ENCODE measurements around the gene DESI2.

Gene DESI2

GRCh38 chr1:244614879-244615278 is 38.0 kb upstream of the DESI2 start:
- ATAC-seq = no peak
- TF ChIP-seq ESRRG (CRISPR knock-in tag; IDR thresholded peaks at IDR 0.05) = no peak

- no peak for TF ChIP-seq CREB5 (CRISPR knock-in tag; IDR thresholded peaks at IDR 0.05; ENCODE audit: low read depth)
- TF ChIP-seq ZC3H10 (CRISPR knock-in tag; IDR thresholded peaks at IDR 0.05) = no peak
- no peak for TF ChIP-seq ZFP3 (CRISPR knock-in tag; IDR thresholded peaks at IDR 0.05)
- no peak for TF ChIP-seq RARB (CRISPR knock-in tag; IDR thresholded peaks at IDR 0.05)
- TF ChIP-seq POU6F1 (CRISPR knock-in tag; IDR thresholded peaks at IDR 0.05; ENCODE audit: borderline replicate concordance, low read depth) = no peak
- ATAC-seq = no peak
Observed at GRCh38 chr1:244615301-244615700, 37.6 kb upstream of the DESI2 start.

- TF ChIP-seq TCF4 (CRISPR knock-in tag; IDR thresholded peaks at IDR 0.05; ENCODE audit: borderline replicate concordance) (no peak), ZC3H10 (CRISPR knock-in tag; IDR thresholded peaks at IDR 0.05) (no peak), SNAI2 (CRISPR knock-in tag; IDR thresholded peaks at IDR 0.05) (no peak), POU6F1 (CRISPR knock-in tag; IDR thresholded peaks at IDR 0.05; ENCODE audit: borderline replicate concordance, low read depth) (no peak), GLIS3 (CRISPR knock-in tag; IDR thresholded peaks at IDR 0.05) (no peak), ZNF565 (CRISPR knock-in tag; conservative IDR thresholded peaks at IDR 0.05; ENCODE audit: low read depth) (no peak), CSRNP3 (CRISPR knock-in tag; IDR thresholded peaks at IDR 0.05) (no peak), CSDC2 (CRISPR knock-in tag; IDR thresholded peaks at IDR 0.05) (no peak), ESRRG (CRISPR knock-in tag; IDR thresholded peaks at IDR 0.05) (no peak), OSR1 (CRISPR knock-in tag; IDR thresholded peaks at IDR 0.05) (no peak)
- no peak for ATAC-seq
Observed at GRCh38 chr1:244626709-244627108, 26.2 kb upstream of the DESI2 start.

- no peak for ATAC-seq
- TF ChIP-seq RARB (CRISPR knock-in tag; IDR thresholded peaks at IDR 0.05) (no peak), ZNF8 (CRISPR knock-in tag; IDR thresholded peaks at IDR 0.05) (no peak), CSDC2 (CRISPR knock-in tag; IDR thresholded peaks at IDR 0.05) (no peak)
Observed at GRCh38 chr1:244628789-244629188, 24.1 kb upstream of the DESI2 start.

GRCh38 chr1:244633140-244633539 is 19.8 kb upstream of the DESI2 start:
- ATAC-seq = no peak
- TF ChIP-seq ZNF8 (CRISPR knock-in tag; IDR thresholded peaks at IDR 0.05) (no peak), TSHZ2 (CRISPR knock-in tag; IDR thresholded peaks at IDR 0.05) (no peak), ZFP30 (CRISPR knock-in tag; IDR thresholded peaks at IDR 0.05) (no peak), ZNF70 (CRISPR knock-in tag; IDR thresholded peaks at IDR 0.05) (no peak), ISL1 (CRISPR knock-in tag; IDR thresholded peaks at IDR 0.05) (no peak), BACH2 (CRISPR knock-in tag; IDR thresholded peaks at IDR 0.05; ENCODE audit: borderline replicate concordance) (no peak), ARNTL (CRISPR knock-in tag; IDR thresholded peaks at IDR 0.05; ENCODE audit: borderline replicate concordance, low read depth) (no peak), POU6F1 (CRISPR knock-in tag; IDR thresholded peaks at IDR 0.05; ENCODE audit: borderline replicate concordance, low read depth) (no peak), ZNF565 (CRISPR knock-in tag; conservative IDR thresholded peaks at IDR 0.05; ENCODE audit: low read depth) (no peak)

Data from SK-N-SH treated with all-trans-retinoic acid at 6 μM for 48 hours (cell line).